A549 (cell line): ENCODE measurements around the gene REXO2. TPM values are rescaled to one million over a fixed set of nuclear protein-coding genes. Genes with fewer than 3 reads are reported as not detected.

ENCODE experiments used
- ATAC-seq, 2 experiments: fragments of 200-7000 bp in 1 of 2; fragments of >200 bp in 1 of 2; cut with Nextera tagmentation in 1 of 2; cut with Tn5 transposase in 1 of 2; 3 replicates each; pipeline versions ENCODE4 v1.8.0 to v1.9.1; 2018 to 2020; ENCODE audit warnings: mild to moderate bottlenecking in 1 of 2, moderate library complexity in 1 of 2
- CTCF ChIA-PET: fragments of 300-600 bp; sonication (Branson Sonifier 250); formaldehyde crosslinking; extraction: SDS; loops from one replicate; lab custom pipeline; 2021; ENCODE audit warnings: antibody characterized with exemption, inconsistent platforms; lab: Yijun Ruan, JAX
- POLR2A ChIA-PET: fragments of 350-600 bp; formaldehyde crosslinking; extraction: SDS; loops from one replicate; lab custom pipeline; 2021; ENCODE audit warnings: antibody characterized with exemption, inconsistent platforms; lab: Yijun Ruan, JAX
- DNase-seq, 2 experiments: peaks; one replicate each; pipeline versions ENCODE4 v3.0.0 to v3.0.0-alpha.2; 2011 to 2016; ENCODE audit warnings: low read depth in 1 of 2, low spot score in 1 of 2
- FAIRE-seq: peaks from 2 replicates; lab custom pipeline; 2011; peaks lifted over from hg19 to GRCh38; lab: Jason Lieb, UNC
- H3K27ac ChIP-seq, 2 experiments: fragments of >200 bp; sonication (Bioruptor Twin); formaldehyde crosslinking; 3 replicates each; pipeline ENCODE4 v1.5.1; 2016 to 2017
- H3K4me1 ChIP-seq: fragments of >200 bp; sonication (Bioruptor Twin); formaldehyde crosslinking; 3 replicates; pipeline ENCODE4 v1.6.1; 2016
- H3K4me2 ChIP-seq: fragments of >200 bp; sonication (Bioruptor Twin); formaldehyde crosslinking; 3 replicates; pipeline ENCODE4 v1.6.1; 2016
- H3K4me3 ChIP-seq: fragments of >200 bp; sonication (Bioruptor Twin); formaldehyde crosslinking; 3 replicates; pipeline ENCODE4 v1.5.1; 2016
- H3K9me3 ChIP-seq: fragments of >200 bp; sonication (Bioruptor Twin); formaldehyde crosslinking; 3 replicates; pipeline ENCODE4 v1.6.1; 2016
- CBX2 ChIP-seq: fragments of 200-600 bp; sonication (generic); IDR thresholded peaks from 2 replicates; pipeline ENCODE4 v1.6.1; 2016; ENCODE audit warnings: low read depth, mild to moderate bottlenecking, borderline replicate concordance
- CHD4 ChIP-seq: fragments of 200-600 bp; sonication (generic); IDR thresholded peaks from 2 replicates; pipeline ENCODE4 v1.6.1; 2016; ENCODE audit warnings: antibody characterized with exemption, mild to moderate bottlenecking, borderline replicate concordance
- EHMT2 ChIP-seq: fragments of 200-600 bp; sonication (generic); IDR thresholded peaks from 2 replicates; pipeline ENCODE4 v1.6.1; 2016; ENCODE audit warnings: antibody characterized with exemption, low read depth, mild to moderate bottlenecking, moderate library complexity
- EP300 ChIP-seq, 2 experiments: fragments of >200 bp; sonication (Bioruptor Twin); formaldehyde crosslinking; IDR thresholded peaks; 2 replicates in 1 of 2; 3 replicates in 1 of 2; pipeline ENCODE4 v1.6.1; 2016 to 2017
- FOSL2 ChIP-seq, 2 experiments: fragments of 450-650 bp in 1 of 2; fragments of >200 bp in 1 of 2; sonication (Bioruptor Twin) in 1 of 2; formaldehyde crosslinking; IDR thresholded peaks; 2 replicates each; pipeline versions ENCODE4 v1.5.0 to v1.6.1; 2016 to 2020; ENCODE audit warnings: mild to moderate bottlenecking in 1 of 2, moderate library complexity in 1 of 2
- FOXS1 ChIP-seq: fragments of 250-450 bp; sonication (Bioruptor Pico); IDR thresholded peaks from 2 replicates; pipeline ENCODE4 v1.5.0; 2020; ENCODE audit warnings: mild to moderate bottlenecking, moderate library complexity
- GATA3 ChIP-seq: IDR thresholded peaks from 2 replicates; pipeline ENCODE4 v1.6.1; 2012; ENCODE audit warnings: borderline replicate concordance
- HES2 ChIP-seq: fragments of >200 bp; sonication (Bioruptor Twin); formaldehyde crosslinking; IDR thresholded peaks from 2 replicates; pipeline ENCODE4 v1.6.1; 2016
- HEYL ChIP-seq: fragments of 250-450 bp; sonication (Bioruptor Pico); IDR thresholded peaks from 2 replicates; pipeline ENCODE4 v1.8.0; 2021; ENCODE audit warnings: mild to moderate bottlenecking, moderate library complexity
- HMGXB4 ChIP-seq: fragments of 250-450 bp; sonication (Bioruptor Pico); IDR thresholded peaks from 2 replicates; pipeline ENCODE4 v1.5.0; 2021; ENCODE audit warnings: mild to moderate bottlenecking, moderate library complexity, borderline replicate concordance
- HOXA7 ChIP-seq: fragments of 250-450 bp; sonication (Bioruptor Pico); IDR thresholded peaks from 2 replicates; pipeline ENCODE4 v1.5.0; 2020; ENCODE audit warnings: mild to moderate bottlenecking, moderate library complexity
- HOXB5 ChIP-seq: fragments of 250-450 bp; sonication (Bioruptor Pico); IDR thresholded peaks from 2 replicates; pipeline ENCODE4 v1.5.0; 2020; ENCODE audit warnings: mild to moderate bottlenecking, moderate library complexity
- MAFK ChIP-seq: fragments of 450-650 bp; IDR thresholded peaks from 2 replicates; pipeline ENCODE4 v1.6.1; 2014; ENCODE audit not compliant: partially characterized antibody
- NPAS2 ChIP-seq: fragments of 250-450 bp; sonication (Bioruptor Pico); IDR thresholded peaks from 2 replicates; pipeline ENCODE4 v1.8.0; 2022; ENCODE audit warnings: mild to moderate bottlenecking, moderate library complexity, borderline replicate concordance
- NR3C1 ChIP-seq: fragments of >200 bp; sonication (Bioruptor Twin); formaldehyde crosslinking; IDR thresholded peaks from 3 replicates; pipeline ENCODE4 v1.6.1; 2017
- RAD21 ChIP-seq, 2 experiments: fragments of >200 bp in 1 of 2; sonication (Bioruptor Twin) in 1 of 2; formaldehyde crosslinking in 1 of 2; IDR thresholded peaks in 1 of 2; conservative IDR thresholded peaks in 1 of 2; 2 replicates in 1 of 2; 3 replicates in 1 of 2; pipeline ENCODE4 v1.6.1; 2012 to 2018; ENCODE audit warnings: inconsistent platforms in 1 of 2
- REST ChIP-seq: fragments of 200-600 bp; sonication (generic); IDR thresholded peaks from 2 replicates; pipeline ENCODE4 v1.6.1; 2016; ENCODE audit warnings: antibody characterized with exemption, mild to moderate bottlenecking, moderate library complexity
- RFX5 ChIP-seq: fragments of 450-650 bp; IDR thresholded peaks from 2 replicates; pipeline ENCODE4 v1.7.1; 2014; ENCODE audit warnings: antibody characterized with exemption, mild to moderate bottlenecking, moderate library complexity
- SMC3 ChIP-seq: fragments of >200 bp; sonication (Bioruptor Twin); formaldehyde crosslinking; IDR thresholded peaks from 3 replicates; pipeline ENCODE4 v1.6.1; 2018; ENCODE audit warnings: inconsistent platforms
- TFCP2L1 ChIP-seq: fragments of 250-450 bp; sonication (Bioruptor Pico); IDR thresholded peaks from 2 replicates; pipeline ENCODE4 v1.5.0; 2021; ENCODE audit warnings: mild to moderate bottlenecking
- TP53 ChIP-seq: fragments of 250-450 bp; sonication (Bioruptor Pico); IDR thresholded peaks from 2 replicates; pipeline ENCODE4 v1.5.0; 2021; ENCODE audit warnings: mild to moderate bottlenecking, moderate library complexity
- ZC3H11A ChIP-seq: fragments of 450-650 bp; IDR thresholded peaks from 2 replicates; pipeline ENCODE4 v1.6.1; 2014; ENCODE audit warnings: antibody characterized with exemption, mild to moderate bottlenecking
- ZFP36 ChIP-seq: fragments of 450-650 bp; IDR thresholded peaks from 2 replicates; pipeline ENCODE4 v1.6.1; 2014; ENCODE audit warnings: borderline replicate concordance; ENCODE audit not compliant: partially characterized antibody
- ZSCAN20 ChIP-seq: fragments of 250-450 bp; sonication (Bioruptor Pico); IDR thresholded peaks from 2 replicates; pipeline ENCODE4 v1.8.0; 2022; ENCODE audit warnings: mild to moderate bottlenecking, moderate library complexity
- WGBS: methylation state at CpG from one replicate; pipeline ENCODE4 v1.1.6; 2017; ENCODE audit errors: missing lambda C conversion rate; 5-methylcytosine and 5-hydroxymethylcytosine counted together
- polyA plus RNA-seq, 4 experiments: library from polyadenylated mRNA; depleted of rRNA in 3 of 4; stranded (reverse); fragments of >200 nt; fragmentation: RNase III in 1 of 4; extraction: RNeasy Plus Mini Kit Qiagen cat#74134 plus additional on column Dnase treatment in 1 of 4; gene quantifications; 2 replicates in 3 of 4; 3 replicates in 1 of 4; pipeline ENCODE4 v1.2.3, GENCODE V29; 2011 to 2017
- TF ChIP-seq, protein P1 (sequence below): fragments of 250-450 bp; sonication (Bioruptor Pico); IDR thresholded peaks from 2 replicates; pipeline ENCODE4 v1.5.0; 2020; ENCODE audit warnings: low read depth, mild to moderate bottlenecking, moderate library complexity

The REXO2 gene
- polyA plus RNA-seq, 2 of the 4 experiments (the other 2 are of a cell fraction), result 218 to 226 TPM

DNA sequence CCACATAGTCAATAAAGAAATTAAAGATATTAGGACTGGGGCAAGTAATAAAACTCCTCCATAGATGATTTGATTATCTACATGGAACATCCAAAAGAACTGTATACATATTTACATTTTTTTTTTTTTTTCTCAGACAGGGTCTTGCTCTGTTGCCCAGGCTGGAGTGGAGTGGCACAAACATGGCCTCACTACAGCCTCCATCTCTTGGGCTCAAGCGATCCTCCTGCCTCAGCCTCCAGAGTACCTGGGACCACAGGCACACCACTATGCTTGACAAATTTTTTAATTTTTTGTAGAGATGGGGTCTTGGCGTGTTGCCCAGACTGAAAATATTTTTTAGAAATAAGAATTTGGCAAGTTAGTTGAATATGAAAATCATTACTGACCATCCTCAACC, 24.7 kb downstream of the REXO2 start:
- no peaks in the 10 kb centered on the region for H3K4me1 ChIP-seq
- 88% methylated on average over 2 of the region's 2 CpGs for WGBS
- TF ChIP-seq HEYL, result no peak
- no peak for TF ChIP-seq FOSL2 (IDR thresholded peaks at IDR 0.05)
- TF ChIP-seq FOSL2 (CRISPR knock-in tag; IDR thresholded peaks at IDR 0.05), result no peak
- TF ChIP-seq NR3C1, result no peak
- no peak for TF ChIP-seq GATA3
- no peak for TF ChIP-seq REST
- TF ChIP-seq NPAS2 (CRISPR knock-in tag), result no peak
- TF ChIP-seq SMC3, result no peak
- no peak for TF ChIP-seq TP53 (CRISPR knock-in tag)
- no peak for TF ChIP-seq CBX2
- H3K4me3 ChIP-seq, result no peak overlapping the region
- DNase-seq, result no peak
- H3K9me3 ChIP-seq, result no peaks in the 10 kb centered on the region
- ATAC-seq, result no peak
- FAIRE-seq, result no peak
- H3K4me2 ChIP-seq, result no peak overlapping the region
- H3K27ac ChIP-seq, result no peak overlapping the region
- ChIA-PET CTCF (no interaction called here), POLR2A (no interaction called here)

GRCh38 chr11:114466742-114467141, 27.5 kb downstream of the REXO2 start:
- no peak for DNase-seq
- 79% methylated on average over 3 of the region's 3 CpGs for WGBS
- H3K4me3 ChIP-seq, result no peak overlapping the region
- no peak overlapping the region for H3K4me2 ChIP-seq
- H3K4me1 ChIP-seq, result no peaks in the 10 kb centered on the region
- ChIA-PET CTCF (no interaction called here), POLR2A (no interaction called here)
- TF ChIP-seq RFX5 (no peak), HES2 (no peak), TFCP2L1 (CRISPR knock-in tag) (no peak)
- H3K9me3 ChIP-seq, result no peaks in the 10 kb centered on the region
- no peak for ATAC-seq
- FAIRE-seq, result no peak
- H3K27ac ChIP-seq, result no peak overlapping the region

DNA sequence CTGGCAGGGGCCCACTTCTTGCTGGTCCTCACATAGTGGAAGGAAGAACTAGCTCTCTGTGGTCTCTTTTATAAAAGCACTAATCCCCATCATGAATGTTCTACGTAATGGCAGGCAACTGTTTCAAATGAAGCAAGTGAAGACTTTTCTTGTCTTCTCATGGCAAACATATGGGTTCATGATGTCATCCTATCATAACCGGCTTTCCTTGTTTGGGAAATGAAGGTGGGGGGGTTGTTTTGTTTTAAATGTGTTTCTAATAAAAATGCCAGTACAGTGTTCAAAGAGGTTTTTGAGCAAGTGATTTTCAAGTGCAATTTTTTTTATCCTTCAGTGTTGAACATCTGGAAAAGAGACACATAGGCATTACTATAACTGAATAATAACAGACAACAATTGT, 33.4 kb downstream of the REXO2 start:
- no peak overlapping the region for H3K4me3 ChIP-seq
- WGBS, result 73% methylated on average over 2 of the region's 2 CpGs
- FAIRE-seq (no peak), DNase-seq (no peak), ATAC-seq (no peak)
- POLR2A ChIA-PET, result no interaction called here
- H3K4me2 ChIP-seq, result no peak overlapping the region
- H3K27ac ChIP-seq, result no peak overlapping the region
- TF ChIP-seq ZFP36 (no peak), EHMT2 (no peak), ZSCAN20 (CRISPR knock-in tag) (no peak), NPAS2 (CRISPR knock-in tag) (no peak), FOXS1 (CRISPR knock-in tag) (no peak), MAFK (no peak)
- no peaks in the 10 kb centered on the region for H3K9me3 ChIP-seq
- CTCF ChIA-PET, result no interaction called here
- no peaks in the 10 kb centered on the region for H3K4me1 ChIP-seq

GRCh38 chr11:114478001-114478410, 38.7 kb downstream of the REXO2 start:
- H3K9me3 ChIP-seq, result no peaks in the 10 kb centered on the region
- ATAC-seq (no peak), DNase-seq (no peak), FAIRE-seq (no peak)
- no peak overlapping the region for H3K4me3 ChIP-seq
- ChIA-PET POLR2A (no interaction called here), CTCF (no interaction called here)
- no peaks in the 10 kb centered on the region for H3K4me1 ChIP-seq
- H3K27ac ChIP-seq, result no peak overlapping the region
- no peak overlapping the region for H3K4me2 ChIP-seq
- 52% methylated on average over 2 of the region's 2 CpGs for WGBS
- no peak for TF ChIP-seq ZFP36
- TF ChIP-seq HMGXB4 (CRISPR knock-in tag), result no peak
- TF ChIP-seq HOXB5, result no peak
- TF ChIP-seq TP53 (CRISPR knock-in tag), result no peak
- no peak for TF ChIP-seq HOXA7
- TF ChIP-seq RFX5, result no peak
- no peak for TF ChIP-seq TFCP2L1 (CRISPR knock-in tag)
- TF ChIP-seq, protein P1, sequence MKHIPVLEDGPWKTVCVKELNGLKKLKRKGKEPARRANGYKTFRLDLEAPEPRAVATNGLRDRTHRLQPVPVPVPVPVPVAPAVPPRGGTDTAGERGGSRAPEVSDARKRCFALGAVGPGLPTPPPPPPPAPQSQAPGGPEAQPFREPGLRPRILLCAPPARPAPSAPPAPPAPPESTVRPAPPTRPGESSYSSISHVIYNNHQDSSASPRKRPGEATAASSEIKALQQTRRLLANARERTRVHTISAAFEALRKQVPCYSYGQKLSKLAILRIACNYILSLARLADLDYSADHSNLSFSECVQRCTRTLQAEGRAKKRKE (CRISPR knock-in tag), result no peak
- TF ChIP-seq EP300 (IDR thresholded peaks at IDR 0.05), result no peak
- TF ChIP-seq ZC3H11A, result no peak
- TF ChIP-seq RAD21 (conservative IDR thresholded peaks at IDR 0.05 in 1 of 2, IDR thresholded peaks at IDR 0.05 in 1 of 2), result no peak
- TF ChIP-seq HEYL, result no peak
- TF ChIP-seq CHD4, result no peak
